HG03520 (cell line): ENCODE data around the gene GAS7.
"Not testable (repeated sequence)": the region's sequence is repeated elsewhere in the genome, so short reads cannot be mapped to it uniquely, and the experiment has no call there.

ENCODE experiments used
- ATAC-seq: cut with Tn5 transposase; IDR thresholded peaks from one replicate; pipeline ENCODE4 v1.9.1; 2021; ENCODE audit warnings: mild to moderate bottlenecking, moderate library complexity; ENCODE audit not compliant: unreplicated experiment

GAS7 gene

GRCh38 chr17:9928601-9929333, 269.6 kb downstream of the GAS7 start:
- no peak for ATAC-seq

GRCh38 chr17:9926150-9926804, 272.1 kb downstream of the GAS7 start:
- no peak for ATAC-seq

GRCh38 chr17:9925457-9925856, 272.9 kb downstream of the GAS7 start:
- ATAC-seq: no peak

GRCh38 chr17:9924735-9925191, 273.6 kb downstream of the GAS7 start:
- no peak for ATAC-seq

GRCh38 chr17:9922012-9922848, 276.2 kb downstream of the GAS7 start:
- ATAC-seq: no peak

- not testable (repeated sequence) for ATAC-seq
Observed at GRCh38 chr17:9921216-9921615, 277.2 kb downstream of the GAS7 start.

GRCh38 chr17:9918804-9919352, 279.5 kb downstream of the GAS7 start:
- ATAC-seq: no peak

GRCh38 chr17:9918352-9918751, 280.1 kb downstream of the GAS7 start:
- no peak for ATAC-seq

- ATAC-seq: no peak
Observed at GRCh38 chr17:9917801-9918200, 280.6 kb downstream of the GAS7 start.

- ATAC-seq: no peak
Observed at GRCh38 chr17:9917131-9917530, 281.3 kb downstream of the GAS7 start.

GRCh38 chr17:9916108-9916507, 282.3 kb downstream of the GAS7 start:
- no peak for ATAC-seq

GRCh38 chr17:9913476-9913875, 284.9 kb downstream of the GAS7 start:
- no peak for ATAC-seq

- no peak for ATAC-seq
Observed at GRCh38 chr17:9912121-9913099, 286.0 kb downstream of the GAS7 start.

- no peak for ATAC-seq
Observed at GRCh38 chr17:9911089-9911488, 287.3 kb downstream of the GAS7 start.

GRCh38 chr17:9908649-9909042, 289.8 kb downstream of the GAS7 start:
- no peak for ATAC-seq

- ATAC-seq: no peak
Observed at GRCh38 chr17:9907883-9908648, 290.3 kb downstream of the GAS7 start.

- no peak for ATAC-seq
Observed at GRCh38 chr17:9907131-9907530, 291.3 kb downstream of the GAS7 start.

- no peak for ATAC-seq
Observed at GRCh38 chr17:9906616-9907015, 291.8 kb downstream of the GAS7 start.

GRCh38 chr17:9905902-9906301, 292.5 kb downstream of the GAS7 start:
- no peak for ATAC-seq

- ATAC-seq: no peak
Observed at GRCh38 chr17:9905078-9905415, 293.4 kb downstream of the GAS7 start, which contains the start of gene RCVRN. TSS of gene RCVRN (minus strand) at chr17:9905271. CDS start at chr17:9905180, 91 bp downstream.
